Measurements from ENCODE around the gene CDH4.

DNA sequence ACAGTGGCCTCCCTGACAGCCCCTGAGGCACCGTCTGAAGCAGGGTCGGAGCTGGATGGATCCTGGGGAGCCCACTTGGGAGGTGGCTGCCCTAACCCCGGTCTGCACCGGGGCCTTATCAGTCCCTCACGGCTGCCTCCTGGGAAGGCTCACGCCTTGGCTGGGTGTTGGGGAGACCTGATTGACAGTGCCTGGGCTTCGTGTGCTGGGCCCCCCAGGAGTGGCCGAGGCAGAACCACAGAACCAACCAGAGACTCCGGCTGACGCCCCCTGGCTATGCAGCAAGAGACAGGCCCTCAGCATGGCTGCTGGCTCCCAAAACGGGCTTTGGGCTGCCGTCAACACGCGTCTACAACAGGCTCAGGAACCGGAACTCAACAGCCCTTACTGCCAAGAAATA, 594.0 kb downstream of the CDH4 start:
- no peak for TF ChIP-seq TAF1 (IDR thresholded peaks at IDR 0.05; ENCODE audit: borderline replicate concordance, insufficient read depth, low read length)
- TF ChIP-seq, protein P1, sequence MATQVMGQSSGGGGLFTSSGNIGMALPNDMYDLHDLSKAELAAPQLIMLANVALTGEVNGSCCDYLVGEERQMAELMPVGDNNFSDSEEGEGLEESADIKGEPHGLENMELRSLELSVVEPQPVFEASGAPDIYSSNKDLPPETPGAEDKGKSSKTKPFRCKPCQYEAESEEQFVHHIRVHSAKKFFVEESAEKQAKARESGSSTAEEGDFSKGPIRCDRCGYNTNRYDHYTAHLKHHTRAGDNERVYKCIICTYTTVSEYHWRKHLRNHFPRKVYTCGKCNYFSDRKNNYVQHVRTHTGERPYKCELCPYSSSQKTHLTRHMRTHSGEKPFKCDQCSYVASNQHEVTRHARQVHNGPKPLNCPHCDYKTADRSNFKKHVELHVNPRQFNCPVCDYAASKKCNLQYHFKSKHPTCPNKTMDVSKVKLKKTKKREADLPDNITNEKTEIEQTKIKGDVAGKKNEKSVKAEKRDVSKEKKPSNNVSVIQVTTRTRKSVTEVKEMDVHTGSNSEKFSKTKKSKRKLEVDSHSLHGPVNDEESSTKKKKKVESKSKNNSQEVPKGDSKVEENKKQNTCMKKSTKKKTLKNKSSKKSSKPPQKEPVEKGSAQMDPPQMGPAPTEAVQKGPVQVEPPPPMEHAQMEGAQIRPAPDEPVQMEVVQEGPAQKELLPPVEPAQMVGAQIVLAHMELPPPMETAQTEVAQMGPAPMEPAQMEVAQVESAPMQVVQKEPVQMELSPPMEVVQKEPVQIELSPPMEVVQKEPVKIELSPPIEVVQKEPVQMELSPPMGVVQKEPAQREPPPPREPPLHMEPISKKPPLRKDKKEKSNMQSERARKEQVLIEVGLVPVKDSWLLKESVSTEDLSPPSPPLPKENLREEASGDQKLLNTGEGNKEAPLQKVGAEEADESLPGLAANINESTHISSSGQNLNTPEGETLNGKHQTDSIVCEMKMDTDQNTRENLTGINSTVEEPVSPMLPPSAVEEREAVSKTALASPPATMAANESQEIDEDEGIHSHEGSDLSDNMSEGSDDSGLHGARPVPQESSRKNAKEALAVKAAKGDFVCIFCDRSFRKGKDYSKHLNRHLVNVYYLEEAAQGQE (IDR thresholded peaks at IDR 0.05; ENCODE audit: insufficient read depth in 1 of 2, low read depth in 2 of 2, low read length in 2 of 2) = no peak
- no peak for TF ChIP-seq SIN3A (IDR thresholded peaks at IDR 0.05; ENCODE audit: borderline replicate concordance, insufficient read depth, low read length)
- TF ChIP-seq POLR2AphosphoS5 (IDR thresholded peaks at IDR 0.05; ENCODE audit: low read depth, low read length) = no peak

Data from PFSK-1 (cell line).